DND-41 (cell line): ENCODE data around the gene SEPTIN11.
"Not testable (repeated sequence)": the region's sequence is repeated elsewhere in the genome, so short reads cannot be mapped to it uniquely, and the experiment has no call there.

Experiments
- CTCF ChIP-seq: IDR thresholded peaks from 2 replicates; pipeline ENCODE4 v1.5.1; 2012; ENCODE audit warnings: borderline replicate concordance, low read length, moderate library complexity, mild to moderate bottlenecking; ENCODE audit not compliant: poor library complexity, severe bottlenecking; ENCODE audit errors: extremely low read depth
- EZH2 ChIP-seq: IDR thresholded peaks from 3 replicates; pipeline ENCODE4 v1.6.1; 2012; ENCODE audit warnings: borderline replicate concordance, low read depth, mild to moderate bottlenecking, moderate library complexity, low read length, inconsistent platforms; ENCODE audit not compliant: severe bottlenecking

DNA sequence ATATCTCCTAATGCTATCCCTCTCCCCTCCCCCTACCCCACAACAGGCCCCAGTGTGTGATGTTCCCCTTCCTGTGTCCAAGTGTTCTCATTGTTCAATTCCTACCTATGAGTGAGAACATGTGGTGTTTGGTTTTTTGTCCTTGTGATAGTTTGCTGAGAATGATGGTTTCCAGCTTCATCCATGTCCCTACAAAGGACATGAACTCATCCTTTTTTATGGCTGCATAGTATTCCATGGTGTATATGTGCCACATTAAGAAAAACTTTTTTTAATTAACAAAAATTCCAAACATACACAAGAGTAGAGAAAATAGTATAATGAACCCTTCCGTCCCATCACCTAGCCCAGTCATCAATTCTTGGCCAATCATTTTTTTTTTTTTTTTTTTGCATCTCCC lies 14.4 kb downstream of the SEPTIN11 start:
- not testable (repeated sequence) for TF ChIP-seq EZH2, CTCF
